ENCODE results near the gene RNU6-1. TPM values are rescaled to one million over a fixed set of nuclear protein-coding genes. Genes with fewer than 3 reads are reported as not detected.
A peak's percentile ranks its signal among the peaks of the same experiment; 100 is the strongest.

The RNU6-1 gene
- polyA plus RNA-seq, 2 of the 4 experiments (the other 2 are of a cell fraction): not detected

DNA sequence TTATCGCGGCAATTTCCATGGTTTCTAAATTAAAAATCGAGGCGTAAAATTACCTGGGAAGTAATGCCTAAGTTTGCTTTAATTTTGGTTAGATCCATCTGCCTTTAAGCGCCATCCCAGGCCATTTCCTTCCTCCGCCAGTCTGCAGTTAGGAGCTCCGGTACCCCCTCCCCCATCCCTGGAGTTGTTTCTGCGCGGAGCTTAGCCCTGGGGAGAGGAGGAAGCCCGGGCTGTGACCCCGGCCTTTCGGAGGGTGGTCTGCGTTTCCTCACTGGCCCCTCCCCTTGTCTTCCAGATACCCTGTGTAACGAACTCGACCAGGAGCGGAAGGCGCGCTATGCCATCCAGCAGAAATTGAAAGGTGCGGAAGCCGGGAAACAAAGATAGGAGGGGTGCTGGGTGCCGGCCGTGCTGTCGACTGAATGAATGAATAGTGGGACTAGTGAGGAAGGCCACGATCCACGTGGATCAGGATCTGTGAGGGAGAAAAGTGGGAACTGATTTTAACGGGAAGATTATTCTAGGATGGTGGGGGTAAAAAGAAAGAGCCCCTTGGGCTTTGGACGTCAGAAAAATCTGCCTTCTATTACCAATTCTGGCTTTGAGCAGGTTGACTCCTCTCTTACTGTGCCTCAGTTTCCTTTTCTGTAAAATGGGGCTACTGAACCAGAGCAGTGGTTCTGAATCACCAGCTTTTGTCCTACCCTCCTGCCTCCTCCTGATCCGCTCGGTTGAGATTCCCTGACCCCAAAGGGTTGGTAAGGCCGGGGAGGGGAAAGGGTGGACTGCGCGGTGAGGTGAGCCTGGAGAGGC is 6.7 kb downstream of the RNU6-1 start:
- no peak for DNase-seq (ENCODE audit: low read depth in 1 of 2, low spot score in 1 of 2)
- WGBS (ENCODE audit: missing lambda C conversion rate): 72% methylated on average over 32 of the region's 32 CpGs
- ATAC-seq: no peak
- H3K4me1 ChIP-seq: peaks cover 11% of the 10 kb centered on the region; the same call in 2 of the 3 replicates
- TF ChIP-seq MAFK (IDR thresholded peaks at IDR 0.05; ENCODE audit: partially characterized antibody) (no peak), POLR2AphosphoS2 (conservative IDR thresholded peaks at IDR 0.05; ENCODE audit: low read length) (no peak), FOXS1 (CRISPR knock-in tag; IDR thresholded peaks at IDR 0.05) (no peak), HOXA7 (CRISPR knock-in tag; IDR thresholded peaks at IDR 0.05) (no peak), KDM5A (IDR thresholded peaks at IDR 0.05) (no peak), EHMT2 (IDR thresholded peaks at IDR 0.05; ENCODE audit: low read depth) (no peak), ZNF302 (CRISPR knock-in tag; IDR thresholded peaks at IDR 0.05) (no peak), GATA3 (IDR thresholded peaks at IDR 0.05; ENCODE audit: borderline replicate concordance) (no peak)
- ChIA-PET POLR2A (no interaction called here), CTCF (interaction anchor here (0.5 to 4.6 kb wide), 11 partner anchors 9 to 930 kb away, joined by 3 to 41 read pairs (median 3); no protein-coding TSS in a partner anchor)
- peak overlapping the region; percentile 53 for H3K4me3 ChIP-seq
- H3K27ac ChIP-seq: peak overlapping the region in 1 of 2 experiments; percentile 65; a peak in 2 of 6 replicates
- peak overlapping the region; percentile 99 for H3K4me2 ChIP-seq
- H3K9me3 ChIP-seq: no peaks in the 10 kb centered on the region
- no peak for FAIRE-seq

DNA sequence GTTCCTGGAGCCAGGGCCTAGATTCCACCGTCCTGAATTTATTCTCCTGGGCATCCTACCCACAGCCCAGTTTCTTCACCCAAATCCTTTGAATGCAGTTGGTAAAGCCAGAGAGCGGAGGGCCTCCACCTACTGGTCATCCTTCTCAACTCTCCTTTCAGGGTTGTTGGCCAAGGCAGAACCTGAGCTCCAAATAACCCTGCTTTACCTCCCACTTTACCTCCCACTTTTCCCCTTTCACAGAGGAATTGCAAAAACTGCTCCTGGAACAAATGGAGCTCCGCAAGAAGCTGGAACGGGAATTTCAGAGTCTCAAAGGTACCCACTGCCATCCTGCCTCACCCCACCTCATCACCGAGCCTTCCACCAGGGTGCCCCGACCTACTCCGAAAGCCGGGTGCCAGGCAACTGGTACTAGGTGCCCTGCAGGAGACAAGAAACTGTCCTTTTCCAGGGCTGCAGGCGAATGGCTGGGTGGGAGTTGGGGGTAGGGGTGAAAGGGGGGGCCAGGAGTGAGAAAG is 7.8 kb downstream of the RNU6-1 start:
- DNase-seq (ENCODE audit: low read depth in 1 of 2, low spot score in 1 of 2) (peak in 1 of 2 experiments; percentile 74), ATAC-seq (peak; percentile 48 to 54; a peak in 5 of 6 replicates), FAIRE-seq (no peak)
- H3K9me3 ChIP-seq: no peaks in the 10 kb centered on the region
- CTCF ChIA-PET: interaction anchor here (0.7 to 4.6 kb wide), 19 partner anchors 8 to 929 kb away, joined by 3 to 41 read pairs (median 3); no protein-coding TSS in a partner anchor
- no peak overlapping the region for H3K4me3 ChIP-seq
- TF ChIP-seq HMGXB4 (CRISPR knock-in tag; IDR thresholded peaks at IDR 0.05; ENCODE audit: borderline replicate concordance): no peak
- peak; percentile 48 to 64; a peak in 4 of 5 replicates for TF ChIP-seq RAD21 (conservative IDR thresholded peaks at IDR 0.05 in 1 of 2, IDR thresholded peaks at IDR 0.05 in 1 of 2)
- no peak for TF ChIP-seq TFCP2L1 (CRISPR knock-in tag; IDR thresholded peaks at IDR 0.05)
- TF ChIP-seq SMC3 (IDR thresholded peaks at IDR 0.05): peak; percentile 45; the same call in 1 of the 3 replicates
- TF ChIP-seq CTCF (IDR thresholded peaks at IDR 0.05): peak; percentile 39
- TF ChIP-seq EHF (CRISPR knock-in tag; IDR thresholded peaks at IDR 0.05): no peak
- no peak for TF ChIP-seq SREBF2 (IDR thresholded peaks at IDR 0.05)
- no peak for TF ChIP-seq POLR2A (IDR thresholded peaks at IDR 0.05; ENCODE audit: low read length)
- no peak for TF ChIP-seq USF2 (IDR thresholded peaks at IDR 0.05)
- WGBS (ENCODE audit: missing lambda C conversion rate): 59% methylated on average over 9 of the region's 9 CpGs
- peaks cover 11% of the 10 kb centered on the region; the same call in 2 of the 3 replicates for H3K4me1 ChIP-seq
- H3K4me2 ChIP-seq: no peak overlapping the region
- H3K27ac ChIP-seq: no peak overlapping the region
- POLR2A ChIA-PET: no interaction called here

DNA sequence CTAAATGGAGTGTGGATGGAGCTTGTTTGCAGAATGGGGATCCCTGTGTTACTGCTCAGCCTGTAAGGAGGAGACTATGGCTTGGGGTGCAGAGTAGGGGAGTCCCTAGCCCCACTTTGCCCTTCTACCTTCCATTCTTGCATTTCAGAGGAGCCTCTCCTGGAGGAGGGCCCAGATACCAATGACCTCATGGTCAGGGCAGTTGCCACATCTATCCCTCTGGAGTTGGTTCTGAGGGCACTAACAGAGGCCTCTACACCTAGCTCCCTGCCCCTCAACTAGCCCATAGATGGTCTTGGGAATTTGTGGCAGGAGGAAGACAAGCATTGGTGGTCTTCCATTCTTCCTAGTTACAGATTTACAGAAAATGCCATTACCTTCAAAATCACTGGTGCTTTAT is 8.5 kb downstream of the RNU6-1 start:
- DNase-seq (ENCODE audit: low read depth in 1 of 2, low spot score in 1 of 2) (no peak), ATAC-seq (no peak), FAIRE-seq (no peak)
- Histone ChIP-seq H3K27ac (no peak overlapping the region), H3K4me3 (no peak overlapping the region), H3K9me3 (no peaks in the 10 kb centered on the region), H3K4me2 (no peak overlapping the region), H3K4me1 (peaks cover 11% of the 10 kb centered on the region; the same call in 2 of the 3 replicates)
- ChIA-PET POLR2A (no interaction called here), CTCF (interaction anchor here (0.7 to 4.6 kb wide), 11 partner anchors 11 to 928 kb away, joined by 3 to 41 read pairs (median 4); no protein-coding TSS in a partner anchor)
- TF ChIP-seq CHD2 (IDR thresholded peaks at IDR 0.05; ENCODE audit: low read length, partially characterized antibody): no peak
- TF ChIP-seq FOSL2 (IDR thresholded peaks at IDR 0.05): no peak
- no peak for TF ChIP-seq FOSL2 (CRISPR knock-in tag; IDR thresholded peaks at IDR 0.05)
- TF ChIP-seq BHLHE40 (IDR thresholded peaks at IDR 0.05; ENCODE audit: low read depth, low read length): no peak
- TF ChIP-seq KDM1A (IDR thresholded peaks at IDR 0.05; ENCODE audit: low read depth): no peak
- TF ChIP-seq RNF2 (IDR thresholded peaks at IDR 0.05; ENCODE audit: borderline replicate concordance, low read depth): no peak
- TF ChIP-seq CTCF (IDR thresholded peaks at IDR 0.05): no peak
- TF ChIP-seq CBX2 (IDR thresholded peaks at IDR 0.05; ENCODE audit: borderline replicate concordance, low read depth): no peak
- TF ChIP-seq JUNB (IDR thresholded peaks at IDR 0.05): no peak
- TF ChIP-seq, protein P1, sequence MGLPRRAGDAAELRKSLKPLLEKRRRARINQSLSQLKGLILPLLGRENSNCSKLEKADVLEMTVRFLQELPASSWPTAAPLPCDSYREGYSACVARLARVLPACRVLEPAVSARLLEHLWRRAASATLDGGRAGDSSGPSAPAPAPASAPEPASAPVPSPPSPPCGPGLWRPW (IDR thresholded peaks at IDR 0.05): no peak
- no peak for TF ChIP-seq ESRRA (IDR thresholded peaks at IDR 0.05; ENCODE audit: borderline replicate concordance, low read length)
